ENCODE results near the gene SLC16A6.
"Not testable (repeated sequence)": the region's sequence is repeated elsewhere in the genome, so short reads cannot be mapped to it uniquely, and the experiment has no call there.

The SLC16A6 gene

DNA sequence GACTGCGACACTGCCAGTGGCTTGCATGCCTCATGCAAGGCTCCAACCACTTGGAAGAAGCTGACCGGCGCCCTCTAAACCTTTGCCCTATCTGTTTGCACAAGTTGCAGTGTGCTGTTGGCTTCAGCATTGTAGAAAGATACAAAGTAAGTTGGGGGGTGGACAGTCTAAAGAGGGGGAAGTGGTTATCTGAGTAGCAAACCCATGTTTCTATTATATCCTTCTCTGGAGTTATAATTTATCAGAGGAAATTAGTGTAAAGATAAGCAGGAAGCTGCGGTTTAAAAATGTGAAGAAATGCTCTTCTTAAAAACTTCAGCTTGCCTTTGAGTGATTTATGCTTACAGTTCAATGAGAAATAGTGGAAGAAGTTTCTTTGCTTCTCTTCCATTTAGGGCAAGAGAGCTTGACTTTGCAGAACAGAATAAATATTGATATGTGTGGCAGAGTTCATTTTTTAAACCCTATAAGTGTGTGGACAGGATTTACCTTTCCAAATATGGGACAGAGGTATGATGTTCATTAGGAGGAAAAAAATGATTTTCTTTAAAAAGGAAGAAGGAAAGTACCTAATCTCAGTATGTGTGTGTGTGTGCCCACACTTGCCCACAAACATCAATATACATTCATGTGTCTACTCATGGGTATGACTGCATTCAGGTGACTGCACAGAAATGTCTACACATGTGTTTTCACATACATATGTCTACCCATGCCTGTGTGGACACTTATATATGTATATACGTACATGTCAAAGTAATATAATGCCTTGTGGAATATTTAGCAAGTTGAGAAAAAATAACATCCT lies 35.0 kb downstream of the SLC16A6 start:
- Mint-ChIP-seq H3K9me3 (no peaks in the 10 kb centered on the region), H3K4me1 (ENCODE audit: low read depth) (peaks cover 94% of the 10 kb centered on the region), H3K27ac (peak overlapping the region; percentile 17), H3K4me3 (peak overlapping the region; percentile 14), H3K27me3 (no peaks in the 10 kb centered on the region), H3K36me3 (ENCODE audit: low read depth) (peaks cover 65% of the 10 kb centered on the region)

DNA sequence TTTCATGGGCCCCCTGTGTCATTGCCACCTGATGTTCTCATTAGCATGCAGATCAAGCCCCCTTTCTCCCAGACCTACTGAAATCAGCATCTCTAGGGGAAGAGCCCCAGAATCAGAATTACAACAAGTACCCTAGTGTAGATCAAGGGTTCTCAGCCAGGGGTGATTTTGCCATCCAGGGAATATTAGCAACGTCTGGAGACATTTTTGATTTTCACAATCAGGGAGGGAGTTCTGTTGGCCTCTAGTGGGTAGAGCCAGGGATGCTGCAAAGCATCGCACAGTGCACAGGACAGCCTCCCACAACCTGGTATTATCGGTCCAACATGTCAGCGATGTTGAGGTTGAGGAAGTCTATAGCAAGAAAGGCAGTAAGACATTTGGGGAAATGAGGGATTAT lies 35.8 kb downstream of the SLC16A6 start:
- H3K27me3 Mint-ChIP-seq = no peaks in the 10 kb centered on the region
- H3K4me3 Mint-ChIP-seq = no peak overlapping the region
- peaks cover 95% of the 10 kb centered on the region for H3K4me1 Mint-ChIP-seq (ENCODE audit: low read depth)
- peaks cover 70% of the 10 kb centered on the region for H3K36me3 Mint-ChIP-seq (ENCODE audit: low read depth)
- no peaks in the 10 kb centered on the region for H3K9me3 Mint-ChIP-seq
- H3K27ac Mint-ChIP-seq = peak overlapping the region; percentile 17

DNA sequence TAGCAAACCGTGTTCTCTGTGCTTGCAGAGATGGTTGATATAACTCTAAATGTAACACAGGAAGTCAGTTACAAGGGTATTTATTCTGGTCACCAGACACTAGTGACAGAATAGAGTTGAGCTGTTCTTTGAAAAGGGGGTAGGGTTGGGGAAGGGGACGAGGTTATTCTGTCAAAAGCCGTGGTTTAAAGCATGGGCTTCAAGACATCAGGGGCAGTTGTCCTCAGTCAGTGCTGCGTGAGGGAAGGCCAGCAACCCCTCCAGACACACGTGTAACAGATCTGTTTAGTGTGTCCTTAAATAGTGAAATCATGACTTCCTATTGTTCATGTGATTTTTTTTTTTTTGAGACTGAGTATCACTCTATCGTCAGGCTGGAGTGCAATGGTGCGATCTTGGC lies 37.5 kb downstream of the SLC16A6 start:
- Mint-ChIP-seq H3K4me3 (peak overlapping the region; percentile 24), H3K4me1 (ENCODE audit: low read depth) (peaks cover 96% of the 10 kb centered on the region), H3K27ac (peak overlapping the region; percentile 79), H3K36me3 (ENCODE audit: low read depth) (peaks cover 75% of the 10 kb centered on the region)
- not testable (repeated sequence) for H3K27me3 Mint-ChIP-seq, H3K9me3 Mint-ChIP-seq

DNA sequence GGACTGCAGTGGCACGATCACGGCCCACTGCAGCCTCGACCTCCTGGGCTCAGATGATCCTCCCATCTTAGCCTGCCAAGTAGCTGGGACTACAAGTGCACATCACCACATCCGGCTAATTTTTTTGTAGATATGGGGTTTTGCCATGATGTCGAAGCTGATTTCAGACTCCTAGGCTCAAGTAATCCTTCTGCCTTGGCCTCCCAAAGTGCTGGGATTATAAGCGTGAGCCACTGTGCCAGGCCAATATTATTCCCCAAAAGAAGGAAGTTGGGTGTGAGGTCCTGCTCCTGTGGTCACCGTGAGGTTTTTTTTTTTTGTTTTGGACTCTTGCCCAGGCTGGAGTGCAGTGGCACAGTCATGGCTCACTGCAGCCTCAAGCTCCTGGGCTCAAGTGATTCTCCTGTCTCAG lies 41.6 kb downstream of the SLC16A6 start:
- Mint-ChIP-seq H3K36me3 (ENCODE audit: low read depth) (peaks cover 47% of the 10 kb centered on the region), H3K27ac (peak overlapping the region; percentile 97), H3K4me3 (peak overlapping the region; percentile 88), H3K4me1 (ENCODE audit: low read depth) (peaks cover 68% of the 10 kb centered on the region), H3K27me3 (no peaks in the 10 kb centered on the region), H3K9me3 (no peaks in the 10 kb centered on the region)

DNA sequence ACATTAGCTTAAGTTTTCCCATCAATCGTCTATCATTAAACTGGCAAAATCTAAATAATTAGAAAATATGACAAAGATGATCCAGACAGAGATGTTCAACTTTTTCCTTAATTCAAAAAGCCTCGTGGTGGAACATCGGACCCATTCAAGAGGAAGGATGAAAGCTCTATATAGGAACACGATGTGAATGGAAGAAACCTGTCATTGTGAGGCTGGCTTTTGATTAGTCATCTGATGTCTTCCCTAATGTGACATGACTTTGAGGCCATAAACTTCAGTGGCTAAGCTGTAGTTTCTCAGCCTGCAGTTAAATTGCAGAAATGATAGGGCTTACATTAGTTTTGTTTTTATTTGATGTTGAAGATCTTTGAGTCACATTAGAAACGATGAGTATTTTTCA lies 42.0 kb downstream of the SLC16A6 start:
- peaks cover 42% of the 10 kb centered on the region for H3K36me3 Mint-ChIP-seq (ENCODE audit: low read depth)
- peak overlapping the region; percentile 97 for H3K27ac Mint-ChIP-seq
- peaks cover 63% of the 10 kb centered on the region for H3K4me1 Mint-ChIP-seq (ENCODE audit: low read depth)
- H3K27me3 Mint-ChIP-seq = no peaks in the 10 kb centered on the region
- H3K4me3 Mint-ChIP-seq = peak overlapping the region; percentile 88
- H3K9me3 Mint-ChIP-seq = no peaks in the 10 kb centered on the region

DNA sequence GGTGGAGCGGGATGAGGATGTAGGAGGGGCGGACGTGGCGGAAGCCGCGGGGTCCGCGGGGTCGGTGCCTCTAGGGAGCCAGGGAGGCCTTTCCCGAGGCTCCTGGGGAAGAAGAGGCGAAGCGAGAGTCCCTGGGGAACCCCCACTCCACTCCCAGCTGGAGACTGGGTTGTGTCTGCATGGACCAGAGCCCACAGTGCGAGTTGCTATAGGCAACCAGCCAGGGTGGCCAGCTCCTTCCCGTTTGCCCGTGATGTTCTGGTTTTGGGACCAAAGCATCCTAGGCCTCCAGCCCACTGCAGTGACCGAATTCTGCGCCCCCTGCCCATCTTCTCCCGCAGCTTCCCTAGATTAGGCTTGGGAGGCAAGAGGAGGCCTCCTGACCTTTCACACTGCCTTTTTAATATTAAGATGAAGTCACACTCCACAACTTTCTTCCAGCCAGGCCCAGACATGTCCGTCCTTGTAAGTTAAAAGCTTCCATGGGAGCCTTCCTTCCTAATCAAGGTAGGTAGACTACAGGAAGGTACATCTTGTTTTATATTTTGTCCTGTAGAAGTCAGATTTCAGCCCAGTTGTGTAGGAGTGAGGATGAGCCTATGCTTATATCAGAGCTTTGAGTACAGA lies 42.6 kb downstream of the SLC16A6 start:
- Mint-ChIP-seq H3K9me3 (no peaks in the 10 kb centered on the region), H3K27ac (peak overlapping the region; percentile 97), H3K27me3 (no peaks in the 10 kb centered on the region), H3K36me3 (ENCODE audit: low read depth) (peaks cover 38% of the 10 kb centered on the region), H3K4me3 (peak overlapping the region; percentile 88), H3K4me1 (ENCODE audit: low read depth) (peaks cover 57% of the 10 kb centered on the region)

DNA sequence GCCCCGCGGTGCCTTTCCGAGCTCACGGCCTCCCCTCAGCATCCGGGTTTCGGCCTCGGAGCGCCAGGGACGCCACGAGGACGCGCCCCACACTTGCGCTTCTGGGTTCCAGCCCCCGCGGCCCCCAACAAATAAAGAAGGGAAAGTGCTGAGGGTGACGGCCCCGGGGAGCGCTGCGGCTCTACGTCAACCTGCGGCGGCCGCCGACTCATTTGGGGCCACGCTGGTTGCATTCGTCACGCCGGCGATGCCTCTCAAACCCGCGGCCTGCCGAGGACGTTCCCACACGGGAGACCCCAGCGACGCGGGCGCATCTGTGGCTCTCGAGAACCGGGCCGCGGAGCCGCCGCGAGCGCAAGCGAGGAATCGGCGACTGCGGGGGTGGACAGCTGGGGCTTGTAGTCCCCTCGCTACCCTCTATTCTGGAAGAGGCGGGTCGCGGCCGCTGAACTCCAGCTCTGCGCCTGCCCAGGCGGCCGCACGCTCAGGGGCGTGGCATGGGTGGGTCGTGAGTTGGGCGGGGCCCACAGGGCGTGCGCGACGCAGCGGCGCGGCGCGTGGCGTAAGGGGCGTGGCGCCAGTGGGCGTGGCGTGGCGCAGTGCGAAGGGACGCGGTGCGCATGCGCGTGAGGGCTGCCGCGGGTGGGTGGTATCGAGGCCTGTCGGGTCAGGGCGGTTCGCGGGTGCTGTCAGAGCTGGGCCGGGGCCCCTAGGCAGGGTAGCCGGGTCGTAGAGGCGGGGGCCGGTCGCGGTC lies 43.3 kb downstream of the SLC16A6 start, which contains the start of gene AMZ2:
AMZ2 (plus strand) TSS at position 599 of the 754 bp plus-strand sequence. CDS start 2,145 bp downstream, outside the sequence.
- Mint-ChIP-seq H3K4me3 (peak within 1 kb of the TSS; percentile 88), H3K9me3 (no peaks in the 10 kb centered on the region), H3K27ac (peak within 1 kb of the TSS; percentile 97), H3K27me3 (no peaks in the 10 kb centered on the region), H3K36me3 (ENCODE audit: low read depth) (peaks cover 31% of the 10 kb centered on the region), H3K4me1 (ENCODE audit: low read depth) (peaks cover 50% of the 10 kb centered on the region)

DNA sequence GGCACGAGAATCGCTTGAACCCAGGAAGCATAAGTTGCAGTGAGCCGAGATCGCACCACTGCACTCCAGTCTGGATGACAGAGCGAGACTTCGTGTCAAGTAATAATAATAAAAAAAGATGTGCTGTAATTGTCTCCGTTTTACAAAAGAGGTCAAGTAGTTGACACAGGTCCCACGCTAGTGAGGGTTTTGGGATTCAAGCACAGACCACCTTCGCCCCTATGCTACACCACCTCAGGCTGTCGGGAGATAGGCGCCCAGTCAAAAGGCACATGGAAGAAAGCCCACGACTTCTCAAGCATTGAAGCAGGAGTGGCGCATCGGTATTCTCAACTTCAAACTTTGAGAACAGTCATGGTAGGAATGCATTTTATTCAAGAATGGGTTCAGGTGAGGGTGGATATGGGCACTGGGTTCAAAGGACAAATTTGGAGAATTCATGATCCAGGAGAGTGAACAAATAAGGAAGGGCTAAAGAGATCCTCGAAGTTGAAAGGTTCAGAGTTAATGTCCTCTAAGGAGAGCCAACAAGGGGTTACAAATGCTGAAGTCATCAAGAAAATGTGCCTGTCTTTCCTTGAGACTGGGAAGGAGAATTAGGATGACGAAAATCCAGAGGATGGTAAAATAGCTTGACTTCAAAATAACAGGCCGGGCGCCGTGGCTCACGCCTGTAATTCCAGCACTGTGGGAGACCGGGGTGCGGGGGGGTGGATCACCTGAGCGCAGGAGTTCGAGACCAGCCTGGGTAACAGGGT lies 44.5 kb downstream of the SLC16A6 start:
- Mint-ChIP-seq H3K4me1 (ENCODE audit: low read depth) (peaks cover 42% of the 10 kb centered on the region), H3K9me3 (no peaks in the 10 kb centered on the region), H3K27ac (peak overlapping the region; percentile 97), H3K4me3 (peak overlapping the region; percentile 88), H3K27me3 (no peaks in the 10 kb centered on the region), H3K36me3 (ENCODE audit: low read depth) (peaks cover 20% of the 10 kb centered on the region)

DNA sequence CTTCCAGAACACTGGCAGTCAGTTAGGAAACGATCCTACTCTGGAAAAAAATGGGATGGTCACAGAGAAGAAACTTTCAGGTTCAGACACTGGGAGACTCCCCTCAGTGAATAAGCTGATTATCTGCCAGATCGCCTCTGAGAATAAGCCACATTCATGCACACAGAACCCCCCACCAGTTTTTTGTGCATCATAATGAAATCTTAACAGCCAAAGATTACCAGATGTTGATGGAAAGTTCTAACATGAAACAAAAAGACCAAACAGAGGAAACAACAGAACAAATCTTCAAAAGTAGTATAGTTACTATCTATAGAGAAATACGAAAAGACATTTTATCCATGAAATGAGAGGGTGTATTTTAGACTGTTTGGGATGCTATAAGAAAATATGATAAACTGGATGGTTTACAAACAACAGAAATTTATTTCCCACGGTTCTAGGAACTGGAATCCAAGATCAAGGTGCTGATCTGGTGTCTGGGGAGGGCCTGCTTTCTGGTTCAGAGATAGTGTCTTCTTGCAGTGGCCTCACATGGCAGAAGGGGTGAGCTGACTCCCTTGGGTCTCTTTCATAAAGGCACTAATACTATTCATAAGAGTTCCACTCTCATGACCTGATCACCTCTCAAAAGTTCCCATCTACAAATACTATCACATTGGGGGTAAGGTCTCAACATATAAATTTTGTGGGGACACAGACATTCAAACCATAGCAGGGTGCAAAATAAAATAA lies 51.1 kb downstream of the SLC16A6 start:
- Mint-ChIP-seq H3K4me3 (peak overlapping the region; percentile 83), H3K27me3 (no peaks in the 10 kb centered on the region)

DNA sequence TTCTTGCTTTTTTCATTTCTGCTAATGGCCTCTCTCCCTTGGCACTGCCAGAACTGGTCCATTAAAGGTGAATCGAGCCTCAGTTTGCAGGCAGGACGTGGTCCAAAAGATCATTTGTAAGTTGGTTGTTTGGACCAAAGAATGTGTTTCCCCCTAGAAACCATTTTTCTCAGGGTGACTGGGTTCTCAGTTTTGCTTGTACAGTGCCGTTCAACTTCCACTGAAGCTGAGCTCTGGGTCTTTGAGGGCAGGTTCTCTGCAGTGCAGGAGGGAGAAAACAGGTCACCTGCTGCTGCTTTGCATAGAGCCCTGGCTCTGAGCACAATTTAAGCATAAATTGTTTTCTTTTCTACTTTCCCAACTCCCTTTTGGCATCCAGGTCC lies 52.1 kb downstream of the SLC16A6 start:
- no peaks in the 10 kb centered on the region for H3K9me3 Mint-ChIP-seq
- H3K27me3 Mint-ChIP-seq = no peaks in the 10 kb centered on the region
- peak overlapping the region; percentile 83 for H3K4me3 Mint-ChIP-seq
- H3K4me1 Mint-ChIP-seq (ENCODE audit: low read depth) = peaks cover 63% of the 10 kb centered on the region
- H3K27ac Mint-ChIP-seq = peak overlapping the region; percentile 97
- H3K36me3 Mint-ChIP-seq (ENCODE audit: low read depth) = no peaks in the 10 kb centered on the region

More for the DNA sequence above, 51.1 kb downstream of the SLC16A6 start:
- no peaks in the 10 kb centered on the region for H3K9me3 Mint-ChIP-seq
- H3K27ac Mint-ChIP-seq = peak overlapping the region; percentile 97
- H3K36me3 Mint-ChIP-seq (ENCODE audit: low read depth) = no peaks in the 10 kb centered on the region
- peaks cover 55% of the 10 kb centered on the region for H3K4me1 Mint-ChIP-seq (ENCODE audit: low read depth)

DNA sequence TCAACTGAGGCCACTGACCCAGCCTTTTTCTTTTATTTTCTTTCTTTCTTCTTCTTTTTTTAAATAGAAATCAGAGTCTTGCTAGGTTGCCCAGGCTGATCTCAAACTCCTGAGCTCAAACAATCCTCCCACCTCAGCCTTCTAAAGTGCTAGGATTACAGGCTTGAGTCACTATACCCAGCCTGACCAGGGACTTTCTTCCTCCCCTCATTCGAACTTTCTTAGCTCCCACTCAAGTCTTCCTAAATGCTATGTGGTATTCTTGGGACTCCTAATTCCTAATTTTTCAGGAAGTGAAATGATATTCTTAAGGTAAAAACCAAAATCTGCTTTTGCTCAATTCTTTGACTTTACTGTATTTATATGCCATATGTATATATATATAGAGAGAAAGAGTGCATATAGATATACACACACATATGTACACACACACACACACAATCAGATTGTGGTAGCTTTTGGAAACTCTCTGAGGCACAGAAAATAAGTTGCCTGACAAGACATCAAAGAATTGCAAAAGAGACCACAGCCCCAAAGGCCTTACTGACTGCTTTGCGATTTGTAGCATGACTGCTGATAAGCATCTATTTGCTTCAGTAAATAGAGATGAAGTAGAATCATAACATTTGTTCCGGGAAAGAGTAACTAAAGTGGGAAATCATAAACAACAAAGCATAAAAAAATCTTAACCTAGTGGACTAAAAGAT lies 52.6 kb downstream of the SLC16A6 start:
- no peaks in the 10 kb centered on the region for H3K9me3 Mint-ChIP-seq
- no peaks in the 10 kb centered on the region for H3K27me3 Mint-ChIP-seq
- H3K36me3 Mint-ChIP-seq (ENCODE audit: low read depth) = no peaks in the 10 kb centered on the region
- H3K27ac Mint-ChIP-seq = peak overlapping the region; percentile 97
- peak overlapping the region; percentile 83 for H3K4me3 Mint-ChIP-seq
- H3K4me1 Mint-ChIP-seq (ENCODE audit: low read depth) = peaks cover 68% of the 10 kb centered on the region

DNA sequence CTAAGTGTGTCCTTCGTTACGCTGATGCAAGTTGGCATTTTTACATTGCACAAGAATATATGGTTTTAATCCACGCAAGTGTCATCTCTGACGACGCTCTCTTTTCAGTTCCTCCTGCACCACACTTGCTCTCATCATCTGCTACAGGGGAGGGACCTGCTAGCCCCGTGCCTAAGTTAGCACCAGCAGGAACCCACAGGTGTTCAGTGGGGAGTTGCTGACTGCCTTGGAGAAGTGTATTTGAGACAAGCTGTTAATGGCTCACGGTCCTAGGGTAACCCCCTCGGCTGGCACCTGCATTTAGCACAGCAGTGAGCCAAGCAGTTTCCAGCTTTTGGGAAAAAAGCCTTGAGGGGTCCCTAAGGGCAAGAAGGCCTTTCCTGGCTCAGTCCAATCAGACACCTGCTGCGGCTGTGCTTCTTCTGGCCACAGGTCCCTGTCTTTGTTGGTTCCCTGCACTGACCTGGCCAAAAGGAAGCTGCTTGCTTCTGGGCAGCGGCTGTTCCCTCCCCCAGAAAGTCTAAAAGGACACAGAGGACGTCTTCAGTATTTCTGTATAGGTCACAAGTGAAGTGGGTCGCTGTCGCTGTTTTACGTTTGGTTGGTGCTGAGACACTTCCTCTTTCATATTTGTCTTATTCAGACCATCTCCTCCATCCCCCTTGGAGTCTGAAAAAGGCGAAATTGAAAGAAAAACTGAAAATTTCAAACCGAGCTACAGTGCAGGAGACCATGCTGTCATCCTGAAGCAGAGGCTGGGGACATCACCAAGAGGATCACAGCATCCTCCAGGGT lies 53.4 kb downstream of the SLC16A6 start:
- H3K9me3 Mint-ChIP-seq; H3K36me3 Mint-ChIP-seq (ENCODE audit: low read depth); H3K27me3 Mint-ChIP-seq: not testable (repeated sequence)
- peak overlapping the region; percentile 83 for H3K4me3 Mint-ChIP-seq
- peak overlapping the region; percentile 97 for H3K27ac Mint-ChIP-seq
- H3K4me1 Mint-ChIP-seq (ENCODE audit: low read depth) = peaks cover 76% of the 10 kb centered on the region

DNA sequence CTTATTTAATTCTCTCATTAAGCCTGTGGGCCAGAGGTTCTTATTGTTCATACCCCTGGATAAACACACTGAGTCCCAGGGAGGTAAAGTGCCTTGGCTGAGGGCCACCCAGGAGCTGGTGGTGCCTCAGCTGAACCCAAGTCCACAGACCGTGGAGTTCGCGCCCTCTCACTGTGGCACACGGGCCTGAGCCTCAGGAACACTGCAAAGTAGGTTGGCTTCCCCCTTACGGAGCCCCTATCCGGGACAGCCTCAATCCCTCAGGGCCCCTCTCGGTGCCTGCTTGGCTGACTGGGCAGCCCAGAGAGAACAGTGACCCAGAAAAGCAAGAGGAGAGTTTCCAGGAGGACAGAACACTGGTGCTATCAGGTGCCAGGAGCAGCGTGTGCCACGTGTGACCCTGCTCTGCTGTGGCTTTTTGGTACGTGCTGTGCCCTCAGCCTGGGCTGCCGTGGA lies 55.6 kb downstream of the SLC16A6 start:
- H3K27me3 Mint-ChIP-seq; H3K9me3 Mint-ChIP-seq; H3K36me3 Mint-ChIP-seq (ENCODE audit: low read depth): not testable (repeated sequence)
- peaks cover 84% of the 10 kb centered on the region for H3K4me1 Mint-ChIP-seq (ENCODE audit: low read depth)
- peak overlapping the region; percentile 87 for H3K27ac Mint-ChIP-seq
- H3K4me3 Mint-ChIP-seq = peak overlapping the region; percentile 55
